Colonic mucosa (tissue), 4 donors: ENCODE measurements around the gene PPP1R16B. TPM values are rescaled to one million over a fixed set of nuclear protein-coding genes. Genes with fewer than 3 reads are reported as not detected.

Experiments used
- DNase-seq: peaks from one replicate; pipeline ENCODE4 v3.0.0-alpha.2; 2020
- H3K27ac ChIP-seq: fragments of 200-600 bp; one replicate; pipeline ENCODE4 v1.8.0; 2021
- H3K27me3 ChIP-seq: fragments of 200-600 bp; one replicate; pipeline ENCODE4 v1.8.0; 2021
- H3K36me3 ChIP-seq: fragments of 200-600 bp; one replicate; pipeline ENCODE4 v1.8.0; 2021
- H3K4me1 ChIP-seq: fragments of 200-600 bp; one replicate; pipeline ENCODE4 v1.8.0; 2021; ENCODE audit warnings: mild to moderate bottlenecking
- H3K4me3 ChIP-seq: fragments of 200-600 bp; one replicate; pipeline ENCODE4 v1.8.0; 2021
- H3K9ac ChIP-seq, 2 donors: one replicate each; pipeline ENCODE4 v1.7.0; 2013; ENCODE audit warnings: control low read depth in 2 of 2, low read depth in 2 of 2, low read length in 2 of 2
- H3K9me3 ChIP-seq: fragments of 200-600 bp; one replicate; pipeline ENCODE4 v1.8.0; 2021
- intact Hi-C: fragments of 100-400 bp; cut with DNase I; formaldehyde crosslinking; loops from one replicate; pipeline ENCODE4 v1.14.1; 2022
- total RNA-seq, 2 donors: library from RNA; stranded (reverse); fragmentation: NEBNext Ultra II Directional in 1 of 2; extraction: Animal tissue kit (Norgen Biotek cat#: 25700) in 1 of 2; gene quantifications; one replicate each; pipeline ENCODE4 v1.2.1, GENCODE V29; 2021
- TF ChIP-seq, protein P1 (sequence below): fragments of 200-600 bp; IDR thresholded peaks from one replicate; pipeline ENCODE4 v1.8.0; 2022; ENCODE audit warnings: antibody characterized with exemption, mild to moderate bottlenecking
- donor health status: healthy.
- donor health status: DM: no; HTN: no; CAD: no.
- donor health status: DM: no; HTN: no; CAD: no.

Gene PPP1R16B
- total RNA-seq, 2 donors from 2014 or later, result 2.0 to 2.1 TPM

DNA sequence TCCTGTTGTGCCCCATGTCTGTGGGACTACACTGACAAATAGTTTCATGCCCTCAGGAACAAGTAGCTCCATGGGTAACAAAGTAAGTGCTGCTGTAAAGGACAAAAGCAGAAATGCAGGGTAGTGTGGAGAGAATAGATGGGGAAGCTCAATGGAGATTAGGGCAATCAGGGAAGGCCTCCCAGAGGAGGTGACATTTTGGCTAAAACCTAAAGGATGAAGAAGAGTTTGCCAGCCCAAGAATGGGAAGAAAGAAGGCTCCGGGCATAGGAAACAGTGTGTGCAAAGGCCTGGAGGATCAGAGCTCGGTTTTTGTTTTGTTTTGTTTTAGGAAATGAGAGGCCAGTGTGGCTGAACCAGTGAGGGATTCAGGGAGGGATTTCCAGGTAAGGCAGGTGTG is 77.1 kb downstream of the PPP1R16B start:
- H3K36me3 ChIP-seq, result no peaks in the 10 kb centered on the region
- no peak overlapping the region for H3K4me3 ChIP-seq
- no peak overlapping the region for H3K9ac ChIP-seq
- no peak overlapping the region for H3K27ac ChIP-seq
- DNase-seq, result no peak
- H3K27me3 ChIP-seq, result no peaks in the 10 kb centered on the region
- H3K9me3 ChIP-seq, result no peaks in the 10 kb centered on the region
- intact Hi-C loops, result no loop called here
- no peaks in the 10 kb centered on the region for H3K4me1 ChIP-seq
- TF ChIP-seq, protein P1, sequence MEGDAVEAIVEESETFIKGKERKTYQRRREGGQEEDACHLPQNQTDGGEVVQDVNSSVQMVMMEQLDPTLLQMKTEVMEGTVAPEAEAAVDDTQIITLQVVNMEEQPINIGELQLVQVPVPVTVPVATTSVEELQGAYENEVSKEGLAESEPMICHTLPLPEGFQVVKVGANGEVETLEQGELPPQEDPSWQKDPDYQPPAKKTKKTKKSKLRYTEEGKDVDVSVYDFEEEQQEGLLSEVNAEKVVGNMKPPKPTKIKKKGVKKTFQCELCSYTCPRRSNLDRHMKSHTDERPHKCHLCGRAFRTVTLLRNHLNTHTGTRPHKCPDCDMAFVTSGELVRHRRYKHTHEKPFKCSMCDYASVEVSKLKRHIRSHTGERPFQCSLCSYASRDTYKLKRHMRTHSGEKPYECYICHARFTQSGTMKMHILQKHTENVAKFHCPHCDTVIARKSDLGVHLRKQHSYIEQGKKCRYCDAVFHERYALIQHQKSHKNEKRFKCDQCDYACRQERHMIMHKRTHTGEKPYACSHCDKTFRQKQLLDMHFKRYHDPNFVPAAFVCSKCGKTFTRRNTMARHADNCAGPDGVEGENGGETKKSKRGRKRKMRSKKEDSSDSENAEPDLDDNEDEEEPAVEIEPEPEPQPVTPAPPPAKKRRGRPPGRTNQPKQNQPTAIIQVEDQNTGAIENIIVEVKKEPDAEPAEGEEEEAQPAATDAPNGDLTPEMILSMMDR, result no peak

DNA sequence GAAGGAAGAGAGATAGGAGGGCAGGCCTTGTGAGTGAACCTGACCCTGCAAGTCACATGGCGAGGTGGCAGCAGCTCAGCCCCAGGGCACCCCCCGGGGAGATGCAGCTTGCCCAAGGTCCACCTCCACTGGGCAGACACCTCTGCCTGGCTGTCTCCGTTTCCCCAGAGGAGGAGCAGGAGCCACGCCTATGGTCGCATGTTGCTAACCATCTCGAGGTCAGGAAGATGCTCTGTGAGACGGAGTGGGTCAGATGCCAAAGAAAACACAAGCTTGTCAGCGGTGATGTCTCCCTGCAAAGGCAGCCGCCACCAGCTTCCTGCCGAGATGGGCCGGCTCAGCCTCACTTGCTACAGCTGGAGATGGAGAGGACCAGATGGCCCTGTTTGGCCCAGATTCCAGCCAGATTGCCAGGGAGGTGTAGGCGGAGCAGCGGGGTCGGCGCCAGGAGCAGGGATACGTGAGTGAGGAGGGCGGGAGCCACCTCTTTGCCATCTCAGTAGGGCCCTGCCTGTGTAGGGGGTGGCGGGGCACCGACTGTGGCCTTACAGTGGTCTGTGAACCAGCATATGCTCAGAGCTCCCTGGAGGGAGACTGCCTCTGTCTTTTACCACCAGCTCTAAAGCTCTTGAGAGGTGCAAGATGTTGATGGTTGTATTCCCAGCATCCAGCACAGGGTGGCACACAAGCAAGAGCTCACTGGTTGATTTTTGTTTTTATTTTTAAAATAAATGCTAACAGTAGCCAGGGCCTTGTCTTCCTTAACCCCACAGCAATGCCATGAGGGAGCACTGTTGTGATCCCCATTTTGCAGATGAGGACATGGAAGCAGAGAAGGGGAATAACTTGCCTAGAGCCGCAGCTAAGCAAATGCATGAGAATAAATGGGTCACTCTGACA is 77.8 kb downstream of the PPP1R16B start:
- H3K27ac ChIP-seq, result no peak overlapping the region
- no peaks in the 10 kb centered on the region for H3K9me3 ChIP-seq
- intact Hi-C loops, result no loop called here
- TF ChIP-seq, protein P1, result no peak
- no peaks in the 10 kb centered on the region for H3K4me1 ChIP-seq
- no peak overlapping the region for H3K9ac ChIP-seq
- no peak overlapping the region for H3K4me3 ChIP-seq
- H3K27me3 ChIP-seq, result no peaks in the 10 kb centered on the region
- DNase-seq, result no peak
- H3K36me3 ChIP-seq, result no peaks in the 10 kb centered on the region

- no peak overlapping the region for H3K9ac ChIP-seq
- TF ChIP-seq, protein P1, result no peak
- intact Hi-C loops, result no loop called here
- DNase-seq, result no peak
- no peaks in the 10 kb centered on the region for H3K27me3 ChIP-seq
- no peak overlapping the region for H3K4me3 ChIP-seq
- no peaks in the 10 kb centered on the region for H3K36me3 ChIP-seq
- no peak overlapping the region for H3K27ac ChIP-seq
- H3K9me3 ChIP-seq, result no peaks in the 10 kb centered on the region
- H3K4me1 ChIP-seq, result no peaks in the 10 kb centered on the region
Observed at GRCh38 chr20:38883981-38884733, 78.7 kb downstream of the PPP1R16B start.

- H3K27me3 ChIP-seq, result no peaks in the 10 kb centered on the region
- TF ChIP-seq, protein P1, result no peak
- no peak for DNase-seq
- H3K4me3 ChIP-seq, result no peak overlapping the region
- no peak overlapping the region for H3K27ac ChIP-seq
- no peak overlapping the region for H3K9ac ChIP-seq
- H3K9me3 ChIP-seq, result no peaks in the 10 kb centered on the region
- no peaks in the 10 kb centered on the region for H3K4me1 ChIP-seq
- H3K36me3 ChIP-seq, result no peaks in the 10 kb centered on the region
- intact Hi-C loops, result no loop called here
Observed at GRCh38 chr20:38885357-38885756, 79.9 kb downstream of the PPP1R16B start.

DNA sequence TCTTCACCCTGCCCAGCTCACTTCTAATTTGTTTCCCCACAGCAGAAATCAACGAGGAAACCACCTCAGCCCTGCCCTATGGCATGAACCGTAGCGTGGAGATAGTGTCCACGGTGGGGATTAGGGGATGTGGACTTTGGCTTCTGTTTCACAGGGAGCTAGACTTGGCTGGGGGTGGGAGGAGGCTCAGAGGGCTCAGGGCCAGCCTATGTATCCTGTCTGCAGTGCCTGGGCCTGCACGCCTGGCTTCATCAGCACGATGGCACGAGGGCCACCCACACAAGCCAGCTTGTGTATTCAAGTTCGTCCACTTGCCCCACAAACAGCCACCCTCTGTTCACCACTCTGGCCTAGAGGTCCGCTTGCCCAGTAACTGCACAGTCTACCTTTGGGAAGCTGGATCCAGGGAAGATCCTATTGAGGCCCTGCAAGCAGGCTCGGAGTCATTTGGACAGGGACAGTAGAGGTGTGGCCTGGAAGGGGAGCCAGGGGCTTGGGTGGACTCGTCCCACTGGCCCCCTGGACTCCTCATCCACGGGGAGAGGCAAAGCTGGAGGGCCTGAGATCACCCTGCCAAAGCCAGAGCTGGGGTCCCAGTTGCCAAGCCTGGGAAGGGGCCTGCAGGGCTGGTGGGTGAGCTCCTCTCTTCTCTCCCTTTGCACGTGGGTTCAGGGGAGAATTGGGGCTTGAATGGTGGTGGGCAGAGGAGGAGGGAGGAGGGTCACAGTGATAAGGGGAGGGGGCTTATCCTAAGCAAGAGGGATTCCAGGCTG is 82.7 kb downstream of the PPP1R16B start:
- intact Hi-C loops, result no loop called here
- no peak for DNase-seq
- H3K27me3 ChIP-seq, result no peaks in the 10 kb centered on the region
- H3K9ac ChIP-seq, result no peak overlapping the region
- no peaks in the 10 kb centered on the region for H3K4me1 ChIP-seq
- H3K4me3 ChIP-seq, result no peak overlapping the region
- H3K36me3 ChIP-seq, result no peaks in the 10 kb centered on the region
- TF ChIP-seq, protein P1, result no peak
- H3K27ac ChIP-seq, result no peak overlapping the region
- no peaks in the 10 kb centered on the region for H3K9me3 ChIP-seq
